HG02571 (cell line): ENCODE measurements around the gene GGT5.

ENCODE experiments used
- ATAC-seq: cut with Tn5 transposase; IDR thresholded peaks from one replicate; pipeline ENCODE4 v1.9.1; 2021; ENCODE audit warnings: mild to moderate bottlenecking, moderate library complexity; ENCODE audit not compliant: unreplicated experiment

The GGT5 gene

GRCh38 chr22:24171822-24172221 lies 73.1 kb downstream of the GGT5 start:
- ATAC-seq: no peak

- ATAC-seq: no peak
These were observed 74.2 kb downstream of the GGT5 start for GRCh38 chr22:24170632-24171031.

- ATAC-seq: no peak
These were observed 74.7 kb downstream of the GGT5 start for GRCh38 chr22:24170188-24170587.
